GM19452 (cell line): Measurements from ENCODE around the gene ENTPD6.
"Not testable (repeated sequence)": the region's sequence is repeated elsewhere in the genome, so short reads cannot be mapped to it uniquely, and the experiment has no call there.

Experiments
- ATAC-seq: cut with Tn5 transposase; IDR thresholded peaks from one replicate; pipeline ENCODE4 v1.9.1; 2021; ENCODE audit not compliant: unreplicated experiment

The ENTPD6 gene

GRCh38 chr20:25254986-25255680 is 59.6 kb downstream of the ENTPD6 start:
- no peak for ATAC-seq

DNA sequence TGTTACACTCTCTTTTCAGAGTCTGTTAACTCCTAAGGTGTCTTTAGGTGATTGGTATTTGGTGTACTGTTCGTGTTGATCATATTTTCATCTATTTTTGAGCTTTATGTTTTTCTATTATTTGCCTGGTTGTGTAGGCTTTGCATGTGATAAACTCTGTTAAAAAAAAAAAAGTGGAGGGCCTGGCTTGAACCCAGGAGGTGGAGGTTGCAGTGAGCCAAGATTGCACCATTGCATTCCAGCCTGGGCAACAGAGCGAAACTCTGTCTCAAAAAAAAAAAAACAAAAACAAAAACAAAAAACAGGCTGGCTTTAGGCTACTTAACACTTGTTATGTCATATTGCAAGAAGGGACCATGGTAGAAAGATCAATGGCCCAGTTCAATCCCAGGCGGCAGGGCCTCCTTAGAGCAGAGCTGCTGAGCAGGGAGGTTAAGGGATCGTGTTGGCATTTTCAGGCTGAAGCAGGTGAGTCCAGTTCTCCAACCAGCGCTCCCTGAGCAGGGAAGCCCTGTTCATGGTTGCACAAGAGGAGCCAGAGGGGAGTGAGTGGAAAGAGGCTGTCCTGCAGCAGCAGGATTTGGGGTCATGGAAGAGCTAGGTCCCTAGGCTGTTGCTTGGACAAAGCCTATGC is 60.8 kb downstream of the ENTPD6 start:
- no peak for ATAC-seq

GRCh38 chr20:25257130-25257529 is 61.6 kb downstream of the ENTPD6 start:
- no peak for ATAC-seq

DNA sequence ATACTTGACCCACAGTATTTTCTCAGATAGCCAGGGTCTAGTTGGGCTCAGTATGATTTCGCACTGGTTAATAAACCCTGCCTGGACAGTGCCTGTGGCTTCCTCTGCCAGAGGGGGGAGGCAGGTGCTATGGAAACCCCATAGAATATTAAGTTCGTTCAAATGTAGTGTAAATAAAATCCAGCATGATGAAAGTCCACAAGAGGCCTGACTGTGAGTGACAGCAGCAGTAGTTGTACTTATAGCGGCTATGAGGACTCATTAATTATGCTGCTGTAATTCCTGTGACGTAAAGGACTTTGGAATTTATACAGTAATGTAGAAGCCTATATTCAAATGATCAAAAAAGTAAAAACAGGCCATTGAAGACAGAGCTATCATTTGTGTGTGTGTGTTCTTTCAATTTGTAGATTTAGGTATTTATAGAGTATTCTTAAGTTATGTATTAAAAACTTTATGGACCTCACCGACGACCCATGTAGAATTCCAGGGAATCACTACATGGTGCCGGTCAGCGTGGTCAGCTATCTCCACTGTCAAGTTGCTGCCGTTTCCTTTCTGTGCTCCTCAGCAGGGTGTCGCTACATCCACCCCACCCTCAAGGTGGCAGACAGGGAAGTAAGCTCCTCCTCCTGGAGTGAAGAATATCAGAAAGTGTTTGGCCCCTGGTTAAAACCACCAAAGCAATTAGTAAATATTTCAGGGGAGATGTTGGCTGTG is 62.4 kb downstream of the ENTPD6 start:
- ATAC-seq, result no peak

DNA sequence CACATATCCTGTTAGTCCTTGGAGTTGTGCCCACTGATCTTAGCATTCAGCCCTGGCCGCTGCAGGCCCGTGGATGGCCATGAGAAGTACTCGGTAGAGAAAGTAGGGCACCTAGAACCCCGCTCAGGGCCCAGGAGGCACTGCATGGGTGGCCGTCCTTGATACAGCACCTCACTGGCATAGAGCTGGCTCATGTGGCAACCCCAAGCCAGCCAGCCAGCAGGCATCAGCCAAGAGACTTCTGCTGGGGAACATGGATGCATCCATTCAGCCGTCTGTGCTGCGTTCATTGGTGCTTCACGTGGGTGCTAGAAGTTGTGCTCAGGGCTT is 62.9 kb downstream of the ENTPD6 start:
- no peak for ATAC-seq

GRCh38 chr20:25258828-25259227 is 63.3 kb downstream of the ENTPD6 start:
- no peak for ATAC-seq

GRCh38 chr20:25259358-25259757 is 63.8 kb downstream of the ENTPD6 start:
- ATAC-seq, result no peak

DNA sequence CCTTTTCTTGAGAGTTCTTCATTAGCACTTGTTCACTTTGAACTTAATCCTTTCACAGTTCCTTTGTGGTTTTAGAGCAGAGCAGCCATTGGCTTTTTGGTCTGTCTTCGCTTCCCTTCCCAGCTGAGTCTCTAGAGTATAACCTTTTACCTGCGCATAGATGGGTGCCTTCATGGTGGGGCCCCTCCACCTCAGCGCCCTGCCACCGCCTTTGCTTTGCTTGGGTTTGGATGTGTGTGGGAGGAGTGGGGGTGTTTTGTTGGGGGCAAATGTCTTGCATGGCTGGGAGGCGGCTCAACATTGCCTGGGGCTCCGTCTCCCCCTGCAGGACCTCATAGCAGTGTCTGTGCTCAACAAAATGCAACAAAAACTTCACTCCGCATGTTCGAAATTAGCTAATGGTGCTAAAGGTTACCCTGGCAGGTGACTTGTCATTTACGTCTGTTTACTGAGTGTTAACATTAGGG is 64.3 kb downstream of the ENTPD6 start:
- no peak for ATAC-seq

DNA sequence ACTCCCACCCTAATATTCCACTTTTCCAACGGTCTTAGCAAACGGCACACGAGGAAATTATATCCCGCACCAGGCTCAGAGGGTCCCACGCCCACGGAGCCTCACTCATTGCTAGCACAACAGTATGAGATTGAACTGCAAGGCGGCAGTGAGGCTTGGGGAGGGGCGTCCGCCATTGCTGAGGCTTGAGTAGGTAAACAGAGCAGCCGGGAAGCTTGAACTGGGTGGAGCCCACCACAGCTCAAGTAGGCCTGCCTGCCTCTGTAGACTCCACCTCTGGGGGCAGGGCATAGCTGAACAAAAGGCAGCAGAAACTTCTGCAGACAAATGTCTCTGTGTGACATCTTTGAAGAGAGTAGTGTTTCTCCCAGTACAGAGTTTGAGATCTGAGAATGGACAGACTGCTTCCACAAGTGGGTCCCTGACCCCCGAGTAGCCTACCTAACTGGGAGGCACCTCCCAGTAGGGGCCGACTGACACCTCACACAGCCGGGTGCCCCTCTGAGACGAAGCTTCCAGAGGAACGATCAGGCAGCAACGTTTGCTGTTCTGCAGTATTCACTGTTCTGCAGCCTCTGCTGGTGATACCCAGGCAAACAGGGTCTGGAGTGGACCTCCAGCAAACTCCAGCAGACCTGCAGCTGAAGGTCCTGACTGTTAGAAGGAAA is 65.4 kb downstream of the ENTPD6 start:
- not testable (repeated sequence) for ATAC-seq

DNA sequence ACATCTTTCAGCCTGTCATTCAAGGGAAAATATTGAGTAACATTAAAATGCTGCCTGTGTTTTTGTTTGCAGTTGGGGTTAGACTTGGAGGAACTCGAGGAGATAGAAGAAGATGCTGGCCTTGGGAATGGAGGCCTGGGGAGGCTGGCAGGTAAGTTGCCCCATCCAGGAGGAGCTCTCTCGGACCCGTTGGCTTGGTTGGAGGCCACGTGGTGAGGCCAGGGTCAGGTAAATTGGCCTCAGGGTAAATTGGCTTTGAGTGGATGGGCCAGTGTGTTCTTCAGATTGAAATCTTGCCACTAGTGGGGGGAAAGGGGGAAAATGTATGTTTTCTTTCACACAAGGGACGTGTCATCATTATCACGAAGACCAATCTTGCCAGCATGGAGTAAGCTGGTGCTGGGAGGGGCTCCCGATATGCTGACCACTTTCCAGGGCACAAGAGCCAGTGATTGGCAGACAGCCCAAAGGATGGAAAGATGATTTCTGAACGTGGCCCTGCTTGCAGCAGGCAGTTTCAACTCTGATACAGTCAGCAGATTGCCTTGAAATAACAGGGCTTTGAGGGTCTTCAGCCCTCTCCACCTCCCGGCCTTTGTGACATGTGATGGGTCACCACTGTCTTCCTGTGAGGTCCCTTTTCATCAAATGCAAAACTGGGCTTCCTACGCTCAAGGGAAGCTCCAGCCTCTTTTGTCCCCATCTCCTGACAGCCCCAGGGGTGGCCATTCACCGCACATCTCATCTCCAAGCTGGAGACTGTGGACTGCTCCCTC is 73.7 kb downstream of the ENTPD6 start:
- no peak for ATAC-seq

GRCh38 chr20:25269833-25270170 is 74.3 kb downstream of the ENTPD6 start:
- ATAC-seq, result no peak

DNA sequence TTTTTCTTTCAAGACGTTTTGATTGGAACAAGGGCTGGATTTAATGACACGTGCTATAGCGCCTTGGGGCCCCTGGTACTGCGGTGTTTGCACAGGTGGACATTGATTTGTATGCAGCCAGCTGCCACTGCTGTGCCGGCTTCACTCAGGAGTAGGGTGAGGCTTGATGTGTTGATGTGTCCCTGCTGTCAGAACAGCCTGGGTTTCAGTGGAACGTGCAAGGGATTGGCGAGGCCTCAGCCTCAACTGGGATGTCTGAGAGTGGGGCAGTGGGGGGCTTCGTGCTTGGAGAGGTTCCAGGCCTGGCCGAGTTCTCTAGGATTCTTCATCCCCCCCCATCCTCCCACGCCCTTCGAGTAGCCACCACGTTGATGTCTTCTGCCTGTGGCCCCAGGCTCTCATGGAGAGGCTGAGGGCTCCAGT is 75.3 kb downstream of the ENTPD6 start:
- ATAC-seq, result no peak

GRCh38 chr20:25271486-25272222 is 76.1 kb downstream of the ENTPD6 start:
- no peak for ATAC-seq

GRCh38 chr20:25272223-25273000 is 76.9 kb downstream of the ENTPD6 start:
- ATAC-seq, result no peak

GRCh38 chr20:25273046-25273445 is 77.5 kb downstream of the ENTPD6 start:
- ATAC-seq, result no peak

GRCh38 chr20:25273541-25274358 is 78.2 kb downstream of the ENTPD6 start:
- no peak for ATAC-seq

DNA sequence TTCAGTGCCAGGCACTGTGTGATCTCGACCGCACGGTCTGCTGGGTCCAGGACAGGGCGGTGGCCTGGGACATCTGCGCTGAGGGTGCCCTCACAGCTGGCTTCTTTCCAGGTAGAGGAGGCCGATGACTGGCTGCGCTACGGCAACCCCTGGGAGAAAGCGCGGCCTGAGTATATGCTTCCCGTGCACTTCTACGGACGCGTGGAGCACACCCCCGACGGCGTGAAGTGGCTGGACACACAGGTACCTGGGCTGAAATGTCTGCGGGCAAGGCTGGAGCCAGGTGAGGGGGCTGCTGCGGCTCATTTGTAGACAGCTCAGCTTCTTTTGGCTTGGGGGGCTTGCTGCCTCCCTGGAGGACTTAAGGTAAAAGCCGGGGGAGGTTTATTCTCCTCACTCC is 79.0 kb downstream of the ENTPD6 start:
- ATAC-seq, result no peak

DNA sequence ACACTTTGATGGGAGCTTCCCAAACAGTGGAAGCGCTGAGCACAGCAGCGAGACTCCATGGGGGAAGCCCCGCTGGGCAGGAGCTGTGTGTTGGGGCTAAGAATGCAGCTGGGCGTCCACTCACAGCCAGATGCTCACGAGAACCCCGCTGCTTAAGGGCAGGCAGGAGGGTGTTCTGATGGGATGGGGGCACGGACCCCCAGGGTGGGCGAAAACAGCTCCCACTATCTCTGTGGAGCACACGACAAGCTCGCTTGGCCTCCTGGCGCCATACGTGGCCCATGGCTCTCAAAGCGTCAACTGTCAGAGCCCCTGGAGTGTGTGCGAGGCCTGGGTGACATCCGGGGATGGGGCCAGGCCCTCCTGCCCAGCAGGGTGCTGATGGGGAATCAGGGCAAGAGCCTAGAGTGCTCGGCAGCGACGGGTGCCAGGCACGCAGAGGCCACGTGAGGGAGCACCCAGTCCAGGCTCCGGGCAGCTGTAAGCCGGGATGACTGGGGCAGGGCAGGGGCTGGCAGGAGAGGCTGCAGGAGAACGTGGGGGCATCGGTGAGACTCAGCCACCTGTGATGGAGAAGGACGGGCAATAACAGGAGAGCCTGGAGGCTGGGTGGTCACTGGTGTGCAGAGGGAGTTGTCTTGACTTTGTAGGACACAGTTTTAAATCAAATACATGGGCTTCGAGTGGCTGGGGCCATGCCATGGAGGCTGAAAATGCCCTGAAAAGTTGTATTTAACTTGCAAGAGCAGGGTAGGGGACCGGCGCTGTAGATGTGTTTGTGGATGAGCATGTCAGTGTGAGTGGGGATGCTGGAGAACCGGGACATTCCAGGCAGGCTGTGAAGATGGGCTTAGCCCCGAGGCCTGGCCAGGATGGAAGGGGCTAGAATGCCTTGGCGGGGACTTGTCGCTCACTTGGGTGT is 79.6 kb downstream of the ENTPD6 start:
- no peak for ATAC-seq
